ENCODE measurements around the gene TGIF2. TPM values are rescaled to one million over a fixed set of nuclear protein-coding genes. Genes with fewer than 3 reads are reported as not detected.
"Not testable (repeated sequence)": the region's sequence is repeated elsewhere in the genome, so short reads cannot be mapped to it uniquely, and the experiment has no call there.

Gene TGIF2
- total RNA-seq, 2 donors from 2014 or later = 5.3 to 7.6 TPM

GRCh38 chr20:36544134-36545018, 29.0 kb upstream of the TGIF2 start:
- no peak for DNase-seq (ENCODE audit: low spot score)
- intact Hi-C loops (cut with DNase I) = loop anchor here in 1 of 2 donors (5.0 kb wide), 1 partner anchor 77 kb away; no protein-coding TSS in a partner anchor

GRCh38 chr20:36546111-36546736, 27.2 kb upstream of the TGIF2 start:
- no peak for DNase-seq (ENCODE audit: low spot score)
- intact Hi-C loops (cut with DNase I) = no loop called here

- DNase-seq (ENCODE audit: low spot score) = no peak
- intact Hi-C loops (cut with DNase I) = no loop called here
These were observed 26.0 kb upstream of the TGIF2 start for GRCh38 chr20:36547186-36548005.

- intact Hi-C loops (cut with DNase I) = no loop called here
- DNase-seq (ENCODE audit: low spot score) = no peak
These were observed 25.4 kb upstream of the TGIF2 start for GRCh38 chr20:36548006-36548315.

GRCh38 chr20:36548704-36549627, 24.4 kb upstream of the TGIF2 start:
- no peak for DNase-seq (ENCODE audit: low spot score)

GRCh38 chr20:36549628-36549941, 23.8 kb upstream of the TGIF2 start:
- DNase-seq (ENCODE audit: low spot score) = no peak
- intact Hi-C loops (cut with DNase I) = no loop called here

More at GRCh38 chr20:36548704-36549627, 24.4 kb upstream of the TGIF2 start:
- intact Hi-C loops (cut with DNase I) = no loop called here

- intact Hi-C loops (cut with DNase I) = loop anchor here in 1 of 2 donors (10.0 kb wide), 1 partner anchor 205 kb away; no protein-coding TSS in a partner anchor
- DNase-seq (ENCODE audit: low spot score) = no peak
These were observed 23.2 kb upstream of the TGIF2 start for GRCh38 chr20:36549942-36550789.

- intact Hi-C loops (cut with DNase I) = loop anchor here in 1 of 2 donors (10.0 kb wide), 1 partner anchor 204 kb away; no protein-coding TSS in a partner anchor
- no peak for DNase-seq (ENCODE audit: low spot score)
These were observed 22.6 kb upstream of the TGIF2 start for GRCh38 chr20:36550790-36551299.

GRCh38 chr20:36555248-36555647, 18.1 kb upstream of the TGIF2 start:
- no peak for DNase-seq (ENCODE audit: low spot score)
- intact Hi-C loops (cut with DNase I) = loop anchor here in 1 of 2 donors (10.0 kb wide), 1 partner anchor 200 kb away; no protein-coding TSS in a partner anchor

GRCh38 chr20:36562724-36563123, 10.7 kb upstream of the TGIF2 start:
- intact Hi-C loops (cut with DNase I) = no loop called here
- DNase-seq (ENCODE audit: low spot score) = no peak

GRCh38 chr20:36563374-36563773, 10.0 kb upstream of the TGIF2 start:
- intact Hi-C loops (cut with DNase I) = no loop called here
- no peak for DNase-seq (ENCODE audit: low spot score)

GRCh38 chr20:36564078-36564725, 9.2 kb upstream of the TGIF2 start:
- DNase-seq (ENCODE audit: low spot score); intact Hi-C loops (cut with DNase I): not testable (repeated sequence)

- intact Hi-C loops (cut with DNase I); DNase-seq (ENCODE audit: low spot score): not testable (repeated sequence)
These were observed 8.7 kb upstream of the TGIF2 start for GRCh38 chr20:36564726-36565121.

- intact Hi-C loops (cut with DNase I) = no loop called here
- DNase-seq (ENCODE audit: low spot score) = no peak
These were observed 7.9 kb upstream of the TGIF2 start for GRCh38 chr20:36565520-36565919.

- intact Hi-C loops (cut with DNase I) = no loop called here
- DNase-seq (ENCODE audit: low spot score) = no peak
These were observed 3.5 kb upstream of the TGIF2 start for GRCh38 chr20:36569847-36570429.

- intact Hi-C loops (cut with DNase I) = no loop called here
- DNase-seq (ENCODE audit: low spot score) = no peak
These were observed 1.6 kb upstream of the TGIF2 start for GRCh38 chr20:36571564-36572504.

All from posterior vena cava (tissue), 2 donors.